ENCODE measurements around the gene GREB1.

DNA sequence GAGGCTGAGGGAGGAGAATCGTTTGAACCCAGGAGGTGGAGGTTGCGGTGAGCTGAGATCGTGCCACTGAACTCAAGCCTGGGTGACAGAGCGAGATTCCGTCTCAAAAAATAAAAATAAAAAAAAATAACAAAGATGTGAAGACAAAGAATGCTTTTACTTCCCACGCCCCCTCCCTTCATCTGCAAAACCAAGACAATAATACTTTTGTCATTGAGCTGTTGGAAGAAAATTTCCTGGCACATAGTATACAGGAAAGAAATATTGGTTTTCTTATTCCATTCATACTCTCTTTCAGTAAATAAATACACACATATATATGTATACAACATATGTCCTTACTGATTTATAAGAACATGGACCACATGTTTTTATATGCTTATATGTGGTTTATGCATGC lies 12.2 kb downstream of the GREB1 start:
- TF ChIP-seq, protein P1, sequence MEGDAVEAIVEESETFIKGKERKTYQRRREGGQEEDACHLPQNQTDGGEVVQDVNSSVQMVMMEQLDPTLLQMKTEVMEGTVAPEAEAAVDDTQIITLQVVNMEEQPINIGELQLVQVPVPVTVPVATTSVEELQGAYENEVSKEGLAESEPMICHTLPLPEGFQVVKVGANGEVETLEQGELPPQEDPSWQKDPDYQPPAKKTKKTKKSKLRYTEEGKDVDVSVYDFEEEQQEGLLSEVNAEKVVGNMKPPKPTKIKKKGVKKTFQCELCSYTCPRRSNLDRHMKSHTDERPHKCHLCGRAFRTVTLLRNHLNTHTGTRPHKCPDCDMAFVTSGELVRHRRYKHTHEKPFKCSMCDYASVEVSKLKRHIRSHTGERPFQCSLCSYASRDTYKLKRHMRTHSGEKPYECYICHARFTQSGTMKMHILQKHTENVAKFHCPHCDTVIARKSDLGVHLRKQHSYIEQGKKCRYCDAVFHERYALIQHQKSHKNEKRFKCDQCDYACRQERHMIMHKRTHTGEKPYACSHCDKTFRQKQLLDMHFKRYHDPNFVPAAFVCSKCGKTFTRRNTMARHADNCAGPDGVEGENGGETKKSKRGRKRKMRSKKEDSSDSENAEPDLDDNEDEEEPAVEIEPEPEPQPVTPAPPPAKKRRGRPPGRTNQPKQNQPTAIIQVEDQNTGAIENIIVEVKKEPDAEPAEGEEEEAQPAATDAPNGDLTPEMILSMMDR (conservative IDR thresholded peaks at IDR 0.05; ENCODE audit: low read depth, low read length) = no peak
- TF ChIP-seq EZH2 (IDR thresholded peaks at IDR 0.05; ENCODE audit: borderline replicate concordance, low read depth, low read length, poor library complexity, severe bottlenecking) = no peak
